ENCODE data around the gene SPACA9. TPM values are rescaled to one million over a fixed set of nuclear protein-coding genes. Genes with fewer than 3 reads are reported as not detected.

Gene SPACA9
- total RNA-seq, 3 donors from 2014 or later: 1.6 to 6.9 (median 2.5) TPM

- intact Hi-C loops (cut with DNase I, micrococcal nuclease): no loop called here
- Histone ChIP-seq H3K4me3 (no peak overlapping the region), H3K4me1 (ENCODE audit: low read depth) (no peaks in the 10 kb centered on the region), H3K9me3 (no peaks in the 10 kb centered on the region), H3K36me3 (ENCODE audit: low read depth) (no peaks in the 10 kb centered on the region)
- no peak for DNase-seq
- TF ChIP-seq CTCF (IDR thresholded peaks at IDR 0.05): no peak
- no peak for ATAC-seq
These were observed 33.4 kb downstream of the SPACA9 start for GRCh38 chr9:132912131-132912530.

- TF ChIP-seq CTCF (IDR thresholded peaks at IDR 0.05): no peak
- Histone ChIP-seq H3K9me3 (no peaks in the 10 kb centered on the region), H3K36me3 (ENCODE audit: low read depth) (no peaks in the 10 kb centered on the region), H3K4me3 (no peak overlapping the region), H3K4me1 (ENCODE audit: low read depth) (no peaks in the 10 kb centered on the region)
- no peak for ATAC-seq
- intact Hi-C loops (cut with DNase I, micrococcal nuclease): no loop called here
- DNase-seq: no peak
These were observed 36.2 kb downstream of the SPACA9 start for GRCh38 chr9:132914924-132915323.

GRCh38 chr9:132919614-132920268, 41.0 kb downstream of the SPACA9 start:
- DNase-seq: no peak
- H3K9me3 ChIP-seq: no peaks in the 10 kb centered on the region
- no peaks in the 10 kb centered on the region for H3K4me1 ChIP-seq (ENCODE audit: low read depth)
- H3K36me3 ChIP-seq (ENCODE audit: low read depth): peaks cover 8% of the 10 kb centered on the region
- intact Hi-C loops (cut with DNase I, micrococcal nuclease): no loop called here
- no peak for TF ChIP-seq CTCF (IDR thresholded peaks at IDR 0.05)
- no peak for ATAC-seq
- H3K4me3 ChIP-seq: no peak overlapping the region

GRCh38 chr9:132923346-132923902, 44.7 kb downstream of the SPACA9 start:
- no peak for ATAC-seq

GRCh38 chr9:132927704-132928103, 49.0 kb downstream of the SPACA9 start:
- intact Hi-C loops (cut with DNase I, micrococcal nuclease): no loop called here
- peaks cover 5% of the 10 kb centered on the region for H3K36me3 ChIP-seq (ENCODE audit: low read depth)
- TF ChIP-seq CTCF (IDR thresholded peaks at IDR 0.05): no peak
- H3K9me3 ChIP-seq: no peaks in the 10 kb centered on the region
- H3K4me3 ChIP-seq: no peak overlapping the region
- DNase-seq: peak in 1 of 3 donors; percentile 31
- H3K4me1 ChIP-seq (ENCODE audit: low read depth): no peaks in the 10 kb centered on the region
- ATAC-seq: peak; percentile 69

More at GRCh38 chr9:132923346-132923902, 44.7 kb downstream of the SPACA9 start:
- TF ChIP-seq CTCF (IDR thresholded peaks at IDR 0.05): no peak
- intact Hi-C loops (cut with DNase I, micrococcal nuclease): no loop called here
- H3K36me3 ChIP-seq (ENCODE audit: low read depth): peaks cover 8% of the 10 kb centered on the region
- H3K4me1 ChIP-seq (ENCODE audit: low read depth): no peaks in the 10 kb centered on the region
- no peak for DNase-seq
- H3K4me3 ChIP-seq: no peak overlapping the region
- H3K9me3 ChIP-seq: no peaks in the 10 kb centered on the region
